ENCODE results near the gene BNC2.
"Not testable (repeated sequence)": the region's sequence is repeated elsewhere in the genome, so short reads cannot be mapped to it uniquely, and the experiment has no call there.

BNC2 gene

DNA sequence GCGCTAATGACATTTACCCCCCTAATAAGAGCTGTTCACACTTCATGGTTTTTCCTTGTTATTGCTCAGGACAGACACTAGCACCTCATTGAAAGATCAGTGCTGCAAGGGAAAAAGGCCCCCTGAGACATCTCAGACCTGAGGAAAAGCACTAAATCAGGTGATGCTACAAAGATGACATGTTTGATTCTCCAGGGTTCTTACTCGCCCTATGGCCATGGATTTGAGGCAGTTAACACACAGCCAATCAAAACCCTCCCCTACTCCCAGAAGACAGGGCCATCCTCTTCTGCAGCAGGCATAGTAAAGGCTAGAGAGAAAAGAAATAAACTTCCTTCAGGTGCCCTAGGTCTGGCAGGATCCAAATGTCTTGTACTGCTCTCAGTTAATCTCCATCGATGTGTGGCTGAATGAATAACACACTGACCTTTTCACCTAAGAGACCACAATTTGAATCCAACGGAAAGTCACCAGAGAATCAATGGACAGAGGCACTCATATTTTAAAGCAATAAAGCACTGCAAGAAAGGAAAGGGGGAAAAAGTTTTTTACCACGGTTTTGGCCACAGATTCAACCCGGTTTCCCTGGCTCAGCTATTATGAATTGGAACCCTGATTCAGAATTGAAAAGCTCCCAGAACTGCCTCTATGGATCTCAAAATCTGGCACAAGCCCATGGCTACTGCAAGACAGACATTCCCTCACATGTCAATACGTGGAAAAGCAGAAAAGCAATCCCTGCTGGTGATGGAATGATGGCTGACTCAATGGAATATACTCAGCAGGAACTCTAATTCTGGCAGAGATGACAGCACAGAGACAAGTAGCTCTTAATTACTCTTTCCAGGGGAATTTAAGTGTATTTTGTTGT, 329.5 kb downstream of the BNC2 start:
- ChIA-PET POLR2A (no interaction called here), CTCF (no interaction called here)
- no peak for DNase-seq (ENCODE audit: extremely low spot score)
- TF ChIP-seq, protein P1, sequence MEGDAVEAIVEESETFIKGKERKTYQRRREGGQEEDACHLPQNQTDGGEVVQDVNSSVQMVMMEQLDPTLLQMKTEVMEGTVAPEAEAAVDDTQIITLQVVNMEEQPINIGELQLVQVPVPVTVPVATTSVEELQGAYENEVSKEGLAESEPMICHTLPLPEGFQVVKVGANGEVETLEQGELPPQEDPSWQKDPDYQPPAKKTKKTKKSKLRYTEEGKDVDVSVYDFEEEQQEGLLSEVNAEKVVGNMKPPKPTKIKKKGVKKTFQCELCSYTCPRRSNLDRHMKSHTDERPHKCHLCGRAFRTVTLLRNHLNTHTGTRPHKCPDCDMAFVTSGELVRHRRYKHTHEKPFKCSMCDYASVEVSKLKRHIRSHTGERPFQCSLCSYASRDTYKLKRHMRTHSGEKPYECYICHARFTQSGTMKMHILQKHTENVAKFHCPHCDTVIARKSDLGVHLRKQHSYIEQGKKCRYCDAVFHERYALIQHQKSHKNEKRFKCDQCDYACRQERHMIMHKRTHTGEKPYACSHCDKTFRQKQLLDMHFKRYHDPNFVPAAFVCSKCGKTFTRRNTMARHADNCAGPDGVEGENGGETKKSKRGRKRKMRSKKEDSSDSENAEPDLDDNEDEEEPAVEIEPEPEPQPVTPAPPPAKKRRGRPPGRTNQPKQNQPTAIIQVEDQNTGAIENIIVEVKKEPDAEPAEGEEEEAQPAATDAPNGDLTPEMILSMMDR (IDR thresholded peaks at IDR 0.05; ENCODE audit: control extremely low read depth, extremely low read depth, low read depth, missing control alignments) = no peak

DNA sequence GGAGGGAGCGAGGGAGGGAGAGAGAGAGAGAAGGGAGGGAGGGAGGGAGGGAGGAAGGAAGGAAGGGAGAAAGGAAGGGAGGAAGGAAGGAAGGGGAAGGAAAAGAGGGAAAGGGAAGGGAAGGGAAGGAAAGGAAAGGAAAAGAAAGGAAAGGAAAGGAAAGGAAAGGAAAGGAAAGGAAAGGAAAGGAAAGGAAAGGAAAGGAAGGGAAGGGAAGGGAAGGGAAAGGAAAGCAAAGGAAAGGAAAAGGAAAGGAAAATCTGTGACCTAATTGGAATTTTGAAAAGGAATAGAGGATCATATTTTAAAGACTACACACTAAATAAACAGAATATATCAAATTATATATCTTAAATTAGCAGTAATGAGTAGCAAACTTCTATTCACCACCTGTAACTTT, 330.8 kb downstream of the BNC2 start:
- CTCF ChIA-PET; POLR2A ChIA-PET; DNase-seq (ENCODE audit: extremely low spot score): not testable (repeated sequence)

DNA sequence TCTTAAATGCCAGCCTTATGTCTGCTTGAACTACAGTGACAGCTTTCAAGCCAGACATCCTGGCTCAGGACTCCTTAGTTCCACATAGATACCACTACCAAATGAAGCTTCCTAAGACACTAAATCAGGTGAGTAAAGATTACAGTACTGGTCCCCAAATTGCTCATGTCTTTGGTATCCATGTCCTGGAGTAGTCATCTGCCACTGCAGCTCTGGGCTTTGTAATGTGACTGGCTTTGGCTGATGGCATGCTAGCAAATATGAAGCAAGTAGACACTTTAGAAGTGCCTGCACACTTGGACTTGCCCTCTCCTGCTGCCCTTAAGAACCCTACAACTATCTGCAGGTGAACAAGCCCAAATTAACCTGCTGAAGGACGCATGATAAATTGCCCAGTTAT, 334.9 kb downstream of the BNC2 start:
- ChIA-PET CTCF (no interaction called here), POLR2A (no interaction called here)
- TF ChIP-seq, protein P1 (IDR thresholded peaks at IDR 0.05; ENCODE audit: control extremely low read depth, extremely low read depth, low read depth, missing control alignments) = no peak
- DNase-seq (ENCODE audit: extremely low spot score) = no peak

DNA sequence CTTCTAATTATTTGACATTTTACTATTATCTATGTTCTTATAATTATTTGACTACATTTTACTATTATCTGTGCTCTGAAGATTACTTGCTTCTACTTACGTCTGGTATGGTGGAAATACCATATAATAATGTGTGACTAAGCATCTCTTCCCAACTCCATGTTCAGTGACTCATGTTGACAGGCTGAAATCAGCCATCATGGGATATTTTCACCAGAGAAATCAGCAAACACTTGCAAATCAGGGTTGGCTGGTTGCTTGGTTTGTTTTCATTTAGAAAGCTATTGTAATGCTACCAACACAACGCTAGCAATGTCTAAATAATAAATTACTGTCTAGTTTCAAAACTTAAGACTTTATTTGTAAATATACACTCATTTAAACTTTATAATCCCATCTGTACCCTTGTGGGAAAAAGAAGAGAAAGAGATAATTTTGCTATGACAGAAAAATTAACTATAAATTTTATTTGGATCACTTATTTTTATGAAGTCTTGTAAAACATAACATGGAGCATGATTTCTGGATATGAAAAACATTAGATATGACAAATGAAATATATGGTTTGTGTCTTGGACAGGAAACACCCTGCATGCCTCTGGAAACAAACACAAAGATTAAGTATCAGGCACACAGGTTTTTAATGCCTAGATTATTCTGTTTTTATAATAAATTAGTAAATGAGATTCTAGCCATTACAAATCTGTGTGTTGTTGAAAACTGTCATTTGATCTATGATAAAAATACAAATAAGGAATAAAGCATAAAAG, 337.6 kb downstream of the BNC2 start:
- CTCF ChIA-PET = no interaction called here
- TF ChIP-seq, protein P1 (IDR thresholded peaks at IDR 0.05; ENCODE audit: control extremely low read depth, extremely low read depth, low read depth, missing control alignments) = no peak
- POLR2A ChIA-PET = no interaction called here
- DNase-seq (ENCODE audit: extremely low spot score) = no peak

DNA sequence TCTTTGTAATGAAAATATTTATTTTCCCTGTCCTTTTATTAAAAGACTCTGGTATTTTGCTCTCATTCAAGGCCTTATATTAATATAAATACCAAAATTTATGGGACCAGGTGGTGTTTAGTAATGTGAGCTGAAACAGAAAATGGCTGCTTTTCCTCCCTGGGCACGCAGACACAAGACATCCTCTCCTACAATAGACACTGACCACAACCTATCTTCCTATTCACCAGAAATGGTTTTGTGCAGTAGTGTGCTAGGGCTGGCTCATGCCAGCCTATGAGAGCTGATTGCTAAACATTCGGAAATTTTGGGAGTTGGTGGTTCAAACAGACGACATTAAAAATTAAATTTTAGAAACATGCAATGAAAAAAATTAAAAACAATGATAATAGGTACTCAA, 338.2 kb downstream of the BNC2 start:
- POLR2A ChIA-PET = no interaction called here
- CTCF ChIA-PET = no interaction called here
- DNase-seq (ENCODE audit: extremely low spot score) = no peak
- TF ChIP-seq, protein P1 (IDR thresholded peaks at IDR 0.05; ENCODE audit: control extremely low read depth, extremely low read depth, low read depth, missing control alignments) = no peak

DNA sequence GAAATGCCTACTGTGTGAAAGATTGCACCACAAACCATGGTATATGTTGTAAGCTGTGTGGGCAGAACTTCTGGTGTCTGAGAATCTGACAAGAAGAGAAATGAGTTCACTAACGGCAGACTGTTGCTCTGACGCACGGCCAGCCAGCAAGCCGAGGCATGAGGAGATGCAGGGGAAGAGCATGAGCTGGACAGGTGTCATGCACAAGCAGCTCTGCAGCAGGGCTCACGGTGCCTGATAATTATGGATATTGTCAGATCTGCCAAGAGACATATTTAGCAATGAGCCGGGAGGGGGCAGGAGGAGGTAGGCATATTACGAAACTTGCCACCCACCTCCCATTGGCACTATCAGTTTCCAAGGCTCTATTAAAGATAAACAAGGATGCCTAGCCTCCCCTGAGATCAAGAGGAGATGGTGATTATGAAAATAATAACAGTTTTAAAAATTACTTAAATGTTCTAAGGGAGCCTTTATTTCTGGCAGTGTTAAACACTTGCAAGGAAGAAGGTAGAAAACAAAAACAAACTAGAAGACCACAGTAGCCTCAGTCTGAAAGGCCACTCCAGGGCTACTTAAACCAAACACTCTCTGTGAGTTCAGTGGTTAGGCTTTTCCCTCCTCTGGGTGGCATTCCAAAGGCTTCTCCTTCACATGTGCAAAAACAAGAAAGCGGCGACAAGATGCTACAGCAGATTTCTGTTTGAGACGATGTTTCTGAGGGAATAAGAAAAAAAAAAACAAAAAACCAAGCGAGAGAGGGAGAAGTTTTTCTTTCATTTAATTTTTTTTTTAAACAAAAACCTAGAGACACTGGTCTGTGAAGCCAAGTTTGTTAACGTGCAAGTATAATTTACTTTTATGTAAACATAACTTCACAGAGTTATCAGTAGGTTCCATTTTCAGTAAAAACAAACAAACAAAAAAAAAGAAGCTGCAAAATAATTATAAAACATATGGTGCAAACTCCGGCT, 339.5 kb downstream of the BNC2 start:
- POLR2A ChIA-PET = no interaction called here
- DNase-seq (ENCODE audit: extremely low spot score) = no peak
- CTCF ChIA-PET = interaction anchor here (1.4 to 2.0 kb wide), 2 partner anchors 9 to 18 kb away, joined by 4 to 5 read pairs; no protein-coding TSS in a partner anchor
- TF ChIP-seq, protein P1 (IDR thresholded peaks at IDR 0.05; ENCODE audit: control extremely low read depth, extremely low read depth, low read depth, missing control alignments) = no peak

Data from GM10248 (cell line).